Peyer's patch (tissue), 4 donors: ENCODE measurements around the gene TEKTIP1. TPM values are rescaled to one million over a fixed set of nuclear protein-coding genes. Genes with fewer than 3 reads are reported as not detected.

Experiments
- DNase-seq, 3 donors: peaks; one replicate each; pipeline ENCODE4 v3.0.0-alpha.2; 2017 to 2019
- H3K27ac ChIP-seq, 4 donors: fragments of 200-600 bp; sonication (generic); one replicate each; pipeline ENCODE4 v1.5.1; 2016 to 2019
- H3K27me3 ChIP-seq, 2 donors: fragments of 200-600 bp; sonication (generic); one replicate each; pipeline ENCODE4 v1.5.1; 2019
- H3K36me3 ChIP-seq, 3 donors: fragments of 200-600 bp; sonication (generic); one replicate each; pipeline ENCODE4 v1.5.1; 2016 to 2019
- H3K4me1 ChIP-seq, 4 donors: fragments of 200-600 bp; sonication (generic); one replicate each; pipeline ENCODE4 v1.5.1; 2016 to 2019
- H3K4me3 ChIP-seq, 4 donors: fragments of 200-600 bp; sonication (generic); 1 replicate in 3 of 4; 2 replicates in 1 of 4; pipeline ENCODE4 v1.5.1; 2016 to 2019; ENCODE audit warnings: mild to moderate bottlenecking in 1 of 4
- H3K9me3 ChIP-seq, 4 donors: fragments of 200-600 bp; sonication (generic); one replicate each; pipeline ENCODE4 v1.5.1; 2016 to 2019; ENCODE audit warnings: mild to moderate bottlenecking in 1 of 4
- POLR2A ChIP-seq, 2 donors: fragments of 450-650 bp; IDR thresholded peaks; one replicate each; pipeline ENCODE4 v1.5.1; 2017; ENCODE audit warnings: antibody characterized with exemption in 2 of 2, mild to moderate bottlenecking in 2 of 2, moderate library complexity in 2 of 2
- total RNA-seq, 4 donors: library from RNA; depleted of rRNA; stranded (reverse); fragments of >200 nt; gene quantifications; one replicate each; pipeline ENCODE4 v1.1.0, GENCODE V29; 2016
- TF ChIP-seq, protein P1 (sequence below), 6 experiments: fragments of 450-650 bp in 4 of 6; fragments of 200-600 bp in 2 of 6; sonication (generic) in 1 of 6; IDR thresholded peaks; one replicate each; pipeline ENCODE4 v1.5.1; 2017 to 2019; ENCODE audit warnings: antibody characterized with exemption in 6 of 6, mild to moderate bottlenecking in 3 of 6, moderate library complexity in 1 of 6

The TEKTIP1 gene
- total RNA-seq, 4 donors from 2014 or later: 1.8 to 11.1 (median 2.4) TPM; not detected in 1

DNA sequence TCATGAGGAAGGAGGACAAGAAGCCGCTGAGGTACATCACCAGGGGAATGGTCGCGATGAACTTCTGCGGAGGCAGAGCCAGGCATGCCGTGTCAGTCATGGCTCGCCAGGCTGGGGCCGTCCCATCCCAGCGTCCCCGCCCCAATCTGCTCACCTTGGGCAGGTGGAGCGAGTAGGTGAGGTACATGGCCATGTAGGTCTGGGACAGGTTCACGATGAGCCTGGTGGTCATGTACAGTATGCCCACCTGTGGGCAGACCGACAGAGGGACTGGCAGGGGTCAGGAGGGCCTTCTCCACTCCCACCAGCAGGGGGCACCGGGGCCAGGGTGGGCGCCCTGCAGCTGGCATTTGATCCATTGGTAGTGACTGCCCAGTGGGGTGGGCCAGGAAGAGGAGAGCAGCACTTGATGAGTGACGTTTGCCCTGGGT is 8.3 kb downstream of the TEKTIP1 start:
- no peak for DNase-seq
- H3K36me3 ChIP-seq: peaks cover 0 to 40% (median 0%) of the 10 kb centered on the region in 3 donors
- TF ChIP-seq, protein P1, sequence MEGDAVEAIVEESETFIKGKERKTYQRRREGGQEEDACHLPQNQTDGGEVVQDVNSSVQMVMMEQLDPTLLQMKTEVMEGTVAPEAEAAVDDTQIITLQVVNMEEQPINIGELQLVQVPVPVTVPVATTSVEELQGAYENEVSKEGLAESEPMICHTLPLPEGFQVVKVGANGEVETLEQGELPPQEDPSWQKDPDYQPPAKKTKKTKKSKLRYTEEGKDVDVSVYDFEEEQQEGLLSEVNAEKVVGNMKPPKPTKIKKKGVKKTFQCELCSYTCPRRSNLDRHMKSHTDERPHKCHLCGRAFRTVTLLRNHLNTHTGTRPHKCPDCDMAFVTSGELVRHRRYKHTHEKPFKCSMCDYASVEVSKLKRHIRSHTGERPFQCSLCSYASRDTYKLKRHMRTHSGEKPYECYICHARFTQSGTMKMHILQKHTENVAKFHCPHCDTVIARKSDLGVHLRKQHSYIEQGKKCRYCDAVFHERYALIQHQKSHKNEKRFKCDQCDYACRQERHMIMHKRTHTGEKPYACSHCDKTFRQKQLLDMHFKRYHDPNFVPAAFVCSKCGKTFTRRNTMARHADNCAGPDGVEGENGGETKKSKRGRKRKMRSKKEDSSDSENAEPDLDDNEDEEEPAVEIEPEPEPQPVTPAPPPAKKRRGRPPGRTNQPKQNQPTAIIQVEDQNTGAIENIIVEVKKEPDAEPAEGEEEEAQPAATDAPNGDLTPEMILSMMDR (IDR thresholded peaks at IDR 0.05): peak; percentile 31 to 48 (median 40)
- TF ChIP-seq POLR2A (IDR thresholded peaks at IDR 0.05): no peak
- no peaks in the 10 kb centered on the region for H3K4me1 ChIP-seq
- no peaks in the 10 kb centered on the region for H3K27me3 ChIP-seq
- no peak overlapping the region for H3K27ac ChIP-seq
- no peaks in the 10 kb centered on the region for H3K9me3 ChIP-seq
- no peak overlapping the region for H3K4me3 ChIP-seq

DNA sequence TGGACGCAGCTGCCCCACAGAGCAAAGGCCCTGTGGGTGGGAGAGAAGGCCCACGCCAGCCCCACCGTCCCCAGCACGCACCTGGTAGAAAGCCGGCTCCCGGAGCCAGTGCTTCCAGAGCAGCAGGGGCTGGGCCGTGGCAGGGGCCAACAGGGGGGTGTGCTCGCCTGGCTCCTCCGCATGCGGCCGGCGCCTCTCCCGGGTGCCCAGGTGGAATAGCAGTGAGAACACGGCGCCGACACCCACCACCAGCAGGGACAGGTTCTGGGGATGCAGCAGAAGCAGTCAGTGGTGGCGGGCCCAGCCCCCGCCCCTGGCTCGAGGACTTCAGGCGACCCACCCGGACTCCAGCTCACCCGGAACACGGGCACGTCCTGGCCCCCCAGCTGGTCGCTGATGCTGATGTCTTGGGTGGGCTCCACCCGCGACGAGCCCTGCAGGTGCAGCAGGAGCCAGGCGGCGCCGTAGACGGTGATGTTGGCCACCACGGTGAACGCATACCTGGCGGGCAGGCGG is 8.9 kb downstream of the TEKTIP1 start:
- peaks cover 0 to 5% (median 0%) of the 10 kb centered on the region in 4 donors for H3K4me1 ChIP-seq
- no peak for TF ChIP-seq POLR2A (IDR thresholded peaks at IDR 0.05)
- TF ChIP-seq, protein P1 (IDR thresholded peaks at IDR 0.05): no peak
- no peak for DNase-seq
- H3K27ac ChIP-seq: no peak overlapping the region
- H3K27me3 ChIP-seq: no peaks in the 10 kb centered on the region
- no peaks in the 10 kb centered on the region for H3K9me3 ChIP-seq
- H3K36me3 ChIP-seq: peaks cover 0 to 40% (median 0%) of the 10 kb centered on the region in 3 donors
- no peak overlapping the region for H3K4me3 ChIP-seq

DNA sequence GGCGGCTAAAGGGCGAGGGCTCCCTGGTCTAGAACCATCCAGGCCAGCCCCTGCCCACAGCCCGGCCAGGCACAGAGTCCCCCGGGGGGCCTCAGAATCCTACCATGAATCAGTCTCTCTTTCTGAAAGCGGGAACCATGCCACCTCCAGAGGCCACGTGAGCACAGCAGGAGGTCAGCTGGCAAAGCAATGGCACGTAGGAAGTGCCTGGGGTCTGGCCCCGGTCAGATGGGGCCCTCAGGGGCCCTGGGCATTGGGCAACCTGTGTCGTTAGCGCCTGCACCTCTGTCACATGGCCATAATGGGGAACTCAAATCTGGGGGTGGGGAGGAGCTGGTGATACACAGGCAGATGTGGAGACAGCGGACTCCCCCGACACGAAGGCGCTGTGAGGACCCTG is 9.6 kb downstream of the TEKTIP1 start:
- no peaks in the 10 kb centered on the region for H3K9me3 ChIP-seq
- H3K36me3 ChIP-seq: peaks cover 0 to 35% (median 0%) of the 10 kb centered on the region in 3 donors
- no peak overlapping the region for H3K27ac ChIP-seq
- no peaks in the 10 kb centered on the region for H3K27me3 ChIP-seq
- TF ChIP-seq, protein P1 (IDR thresholded peaks at IDR 0.05): no peak
- TF ChIP-seq POLR2A (IDR thresholded peaks at IDR 0.05): no peak
- peaks cover 0 to 12% (median under 1%) of the 10 kb centered on the region in 4 donors for H3K4me1 ChIP-seq
- no peak overlapping the region for H3K4me3 ChIP-seq
- DNase-seq: no peak

DNA sequence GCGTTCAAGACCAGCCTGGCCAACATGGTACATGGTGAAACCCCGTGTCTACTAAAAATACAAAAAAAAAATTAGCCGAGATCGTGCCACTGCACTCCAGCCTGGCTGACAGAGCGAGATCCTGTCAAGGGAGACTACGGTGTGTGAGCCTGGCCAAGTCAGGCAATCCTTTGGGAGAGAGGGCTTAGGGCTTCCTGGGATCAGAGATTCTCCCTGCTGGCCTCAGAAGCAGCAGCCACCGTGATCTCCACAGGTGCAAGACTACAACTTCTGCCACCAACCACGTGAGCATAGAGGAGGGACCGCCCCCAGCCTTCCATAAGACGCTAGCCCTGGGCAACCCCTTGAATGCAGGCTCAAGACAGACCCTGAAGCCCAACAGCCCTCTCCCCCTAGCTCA is 10.8 kb downstream of the TEKTIP1 start:
- TF ChIP-seq POLR2A (IDR thresholded peaks at IDR 0.05): no peak
- TF ChIP-seq, protein P1 (IDR thresholded peaks at IDR 0.05): no peak
- Histone ChIP-seq H3K36me3 (peaks cover 0 to 24% (median 0%) of the 10 kb centered on the region in 3 donors), H3K27me3 (no peaks in the 10 kb centered on the region), H3K4me1 (peaks cover 4 to 22% (median 8%) of the 10 kb centered on the region in 4 donors), H3K4me3 (no peak overlapping the region), H3K9me3 (no peaks in the 10 kb centered on the region), H3K27ac (no peak overlapping the region)
- DNase-seq: no peak

DNA sequence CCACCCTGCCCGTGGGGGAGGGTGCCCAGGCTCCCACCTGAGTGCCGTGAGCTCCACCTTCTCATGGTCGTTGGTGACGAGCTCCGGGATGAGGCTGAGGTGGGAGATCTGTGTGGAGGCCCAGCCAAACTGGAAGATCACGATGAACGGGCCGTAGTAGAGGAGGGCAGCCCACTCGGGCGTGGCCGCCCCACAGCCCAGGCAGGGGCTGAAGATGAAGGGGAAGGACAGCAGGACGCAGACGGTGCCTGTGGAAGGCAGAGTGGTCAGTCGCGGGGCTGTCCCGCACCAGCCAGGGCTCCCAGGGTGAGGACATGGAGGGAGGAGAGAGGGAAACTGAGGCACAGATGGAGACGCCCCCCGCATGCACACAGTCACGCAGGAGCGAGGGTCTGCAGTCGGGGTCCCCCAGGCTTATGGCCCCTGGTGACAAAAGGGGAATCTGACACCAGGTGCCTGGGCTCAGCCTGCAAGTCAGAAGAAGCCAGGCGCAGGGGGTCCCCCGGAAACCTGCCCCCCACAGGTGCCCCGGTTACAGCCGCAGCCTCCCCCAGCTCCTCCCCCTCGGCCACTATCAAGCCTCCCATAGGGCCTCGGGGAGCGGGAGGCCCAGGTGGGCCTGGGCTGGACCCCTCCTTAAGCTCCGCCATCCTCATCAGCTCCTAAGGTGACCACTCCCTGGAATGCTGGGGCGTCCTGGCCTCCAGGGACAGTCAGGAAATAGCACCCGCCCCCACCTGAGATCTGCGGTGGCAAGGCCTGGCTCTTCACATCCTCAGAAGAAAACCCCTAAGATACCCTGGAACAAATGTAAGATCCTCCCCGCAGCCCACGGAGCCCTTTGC is 12.2 kb downstream of the TEKTIP1 start:
- DNase-seq: no peak
- TF ChIP-seq, protein P1 (IDR thresholded peaks at IDR 0.05): no peak
- TF ChIP-seq POLR2A (IDR thresholded peaks at IDR 0.05): no peak
- Histone ChIP-seq H3K36me3 (peaks cover 0 to 22% (median 0%) of the 10 kb centered on the region in 3 donors), H3K4me1 (peaks cover 4 to 36% (median 21%) of the 10 kb centered on the region in 4 donors), H3K27ac (no peak overlapping the region), H3K27me3 (no peaks in the 10 kb centered on the region), H3K9me3 (no peaks in the 10 kb centered on the region), H3K4me3 (no peak overlapping the region)
